Left lung (tissue), 10 donors: ENCODE data around the gene MYO7A. TPM values are rescaled to one million over a fixed set of nuclear protein-coding genes. Genes with fewer than 3 reads are reported as not detected.

ENCODE experiments used
- ATAC-seq: fragments of 200-7000 bp; cut with Tn5 transposase; one replicate; pipeline ENCODE4 v1.9.1; 2020; ENCODE audit warnings: moderate library complexity
- DNase-seq, 4 donors: peaks; one replicate each; pipeline ENCODE4 v3.0.0-alpha.2; 2013 to 2020
- H3K27ac ChIP-seq, 2 donors: fragments of 200-600 bp; sonication (generic) in 1 of 2; one replicate each; pipeline versions ENCODE4 v1.5.0 to v1.8.0; 2020 to 2021
- H3K27me3 ChIP-seq, 2 donors: fragments of 200-600 bp; sonication (generic) in 1 of 2; one replicate each; pipeline versions ENCODE4 v1.5.0 to v1.8.0; 2020 to 2021
- H3K36me3 ChIP-seq, 2 donors: fragments of 200-600 bp; sonication (generic) in 1 of 2; one replicate each; pipeline versions ENCODE4 v1.5.0 to v1.8.0; 2020 to 2021
- H3K4me1 ChIP-seq, 2 donors: fragments of 200-600 bp; one replicate each; pipeline ENCODE4 v1.8.0; 2021
- H3K4me3 ChIP-seq, 2 donors: fragments of 200-600 bp; sonication (generic) in 1 of 2; one replicate each; pipeline versions ENCODE4 v1.5.0 to v1.8.0; 2020 to 2021; ENCODE audit warnings: mild to moderate bottlenecking in 1 of 2
- H3K9me3 ChIP-seq, 2 donors: fragments of 200-600 bp; sonication (generic) in 1 of 2; one replicate each; pipeline versions ENCODE4 v1.5.0 to v1.8.0; 2020 to 2021
- CTCF ChIP-seq, 2 donors: fragments of 200-600 bp; sonication (generic) in 1 of 2; IDR thresholded peaks; one replicate each; pipeline versions ENCODE4 v1.5.0 to v1.8.0; 2021; ENCODE audit warnings: antibody characterized with exemption in 2 of 2
- intact Hi-C, 2 donors: fragments of 100-400 bp; cut with DNase I; formaldehyde crosslinking; loops; one replicate each; pipeline versions ENCODE4 v1.11.2 to v1.14.2; 2022
- polyA plus RNA-seq, 6 donors: library from polyadenylated mRNA; unstranded; fragments of 120-200 nt; gene quantifications; one replicate each; pipeline ENCODE4 v1.2.1, GENCODE V29; 2013; ENCODE audit not compliant: insufficient read length in 6 of 6
- total RNA-seq, 2 donors: library from RNA; stranded (reverse); fragmentation: NEBNext Ultra II Directional; extraction: Animal tissue kit (Norgen Biotek cat#: 25700); gene quantifications; one replicate each; pipeline ENCODE4 v1.2.1, GENCODE V29; 2021
- donor health status: DM: no; HTN: yes; CAD: no.
- donor health status: DM: no; HTN: no; CAD: no.

Gene MYO7A
- total and polyA plus RNA-seq, 8 donors = 4.8 to 13.5 (median 5.8) TPM

- Histone ChIP-seq H3K27ac (no peak overlapping the region), H3K4me1 (no peaks in the 10 kb centered on the region), H3K36me3 (peaks cover 0 to 4% of the 10 kb centered on the region in 2 donors), H3K27me3 (peaks cover 0 to 5% of the 10 kb centered on the region in 2 donors), H3K4me3 (no peak overlapping the region), H3K9me3 (no peaks in the 10 kb centered on the region)
- intact Hi-C loops = no loop called here
- TF ChIP-seq CTCF (IDR thresholded peaks at IDR 0.05) = no peak
- peak in 1 of 4 donors; percentile 64 for DNase-seq
- no peak for ATAC-seq
These were observed 62.5 kb downstream of the MYO7A start for GRCh38 chr11:77190331-77191075.

GRCh38 chr11:77191429-77191822 lies 63.4 kb downstream of the MYO7A start:
- H3K4me3 ChIP-seq = no peak overlapping the region
- DNase-seq = peak in 1 of 4 donors; percentile 73

GRCh38 chr11:77191823-77192495 lies 63.9 kb downstream of the MYO7A start:
- ATAC-seq (peak; percentile 92), DNase-seq (peak in 3 of 4 donors; percentile 34 to 85 (median 80))
- intact Hi-C loops = no loop called here
- Histone ChIP-seq H3K27ac (no peak overlapping the region), H3K27me3 (peaks cover 0 to 5% of the 10 kb centered on the region in 2 donors), H3K36me3 (peaks cover 0 to 4% of the 10 kb centered on the region in 2 donors), H3K4me1 (no peaks in the 10 kb centered on the region), H3K4me3 (no peak overlapping the region), H3K9me3 (no peaks in the 10 kb centered on the region)
- peak; percentile 34 to 35 for TF ChIP-seq CTCF (IDR thresholded peaks at IDR 0.05)

More at GRCh38 chr11:77191429-77191822, 63.4 kb downstream of the MYO7A start:
- Histone ChIP-seq H3K36me3 (peaks cover 0 to 4% of the 10 kb centered on the region in 2 donors), H3K4me1 (no peaks in the 10 kb centered on the region), H3K27ac (no peak overlapping the region), H3K27me3 (peaks cover 0 to 5% of the 10 kb centered on the region in 2 donors), H3K9me3 (no peaks in the 10 kb centered on the region)
- peak; percentile 54 for ATAC-seq
- TF ChIP-seq CTCF (IDR thresholded peaks at IDR 0.05) = no peak
- intact Hi-C loops = no loop called here

- intact Hi-C loops = no loop called here
- Histone ChIP-seq H3K4me3 (no peak overlapping the region), H3K27ac (no peak overlapping the region), H3K36me3 (peaks cover 0 to 4% of the 10 kb centered on the region in 2 donors), H3K4me1 (no peaks in the 10 kb centered on the region), H3K27me3 (peaks cover 0 to 5% of the 10 kb centered on the region in 2 donors), H3K9me3 (no peaks in the 10 kb centered on the region)
- ATAC-seq (no peak), DNase-seq (no peak)
- no peak for TF ChIP-seq CTCF (IDR thresholded peaks at IDR 0.05)
These were observed 65.1 kb downstream of the MYO7A start for GRCh38 chr11:77193167-77193566.
